CD14-positive monocyte (primary cell): ENCODE measurements around the gene TRIOBP. TPM values are rescaled to one million over a fixed set of nuclear protein-coding genes. Genes with fewer than 3 reads are reported as not detected.

Experiments used
- DNase-seq, 3 donors: peaks; one replicate each; pipeline ENCODE4 v3.0.0-alpha.2; 2011 to 2022
- H2AFZ ChIP-seq: 2 replicates; pipeline ENCODE4 v1.6.0; 2012; ENCODE audit warnings: mild to moderate bottlenecking, low read depth, low read length, inconsistent platforms; ENCODE audit not compliant: insufficient read depth, poor library complexity, severe bottlenecking
- H3K27ac ChIP-seq, 2 donors: 1 replicate in 1 of 2; 2 replicates in 1 of 2; pipeline ENCODE4 v1.5.1; 2012 to 2013; ENCODE audit warnings: low read length in 2 of 2, control low read depth in 1 of 2, inconsistent platforms in 1 of 2, low read depth in 1 of 2, mild to moderate bottlenecking in 1 of 2
- H3K27me3 ChIP-seq, 2 donors: one replicate each; pipeline versions ENCODE4 v1.6.0 to v1.6.1; 2011 to 2013; ENCODE audit warnings: low read length in 2 of 2; ENCODE audit not compliant: control insufficient read depth in 2 of 2, insufficient read depth in 2 of 2
- H3K36me3 ChIP-seq, 2 donors: replicated peaks in 1 of 2; 1 replicate in 1 of 2; 2 replicates in 1 of 2; pipeline versions ENCODE4 v1.5.1 to v1.6.1; 2012 to 2013; ENCODE audit warnings: low read length in 2 of 2, control low read depth in 1 of 2, inconsistent platforms in 1 of 2, mild to moderate bottlenecking in 1 of 2; ENCODE audit not compliant: insufficient read depth in 2 of 2, control insufficient read depth in 1 of 2
- H3K4me1 ChIP-seq, 2 donors: 1 replicate in 1 of 2; 2 replicates in 1 of 2; pipeline versions ENCODE4 v1.5.1 to v1.6.1; 2012 to 2013; ENCODE audit warnings: low read length in 2 of 2, control low read depth in 1 of 2, inconsistent platforms in 1 of 2, mild to moderate bottlenecking in 1 of 2, moderate library complexity in 1 of 2; ENCODE audit not compliant: insufficient read depth in 2 of 2, control insufficient read depth in 1 of 2
- H3K4me2 ChIP-seq: replicated peaks from 2 replicates; pipeline ENCODE3; 2012; ENCODE audit warnings: low read length, moderate library complexity, mild to moderate bottlenecking; ENCODE audit not compliant: poor library complexity, severe bottlenecking; ENCODE audit errors: extremely low read depth
- H3K4me3 ChIP-seq, 3 experiments: fragments of 200-600 bp in 1 of 3; sonication (generic) in 1 of 3; replicated peaks in 1 of 3; 1 replicate in 2 of 3; 2 replicates in 1 of 3; pipeline ENCODE4 v1.5.1; 2011 to 2013; ENCODE audit warnings: low read length in 3 of 3, mild to moderate bottlenecking in 3 of 3, control low read depth in 2 of 3, low read depth in 2 of 3, inconsistent platforms in 1 of 3, moderate library complexity in 1 of 3
- H3K79me2 ChIP-seq: 2 replicates; pipeline ENCODE4 v1.6.0; 2012; ENCODE audit warnings: mild to moderate bottlenecking, control low read depth, inconsistent platforms, low read length, moderate library complexity; ENCODE audit not compliant: insufficient read depth
- H3K9ac ChIP-seq: 2 replicates; pipeline ENCODE4 v1.6.0; 2017; ENCODE audit warnings: low read length, mild to moderate bottlenecking; ENCODE audit not compliant: insufficient read depth, poor library complexity, severe bottlenecking
- H3K9me3 ChIP-seq, 2 donors: replicated peaks in 1 of 2; 1 replicate in 1 of 2; 2 replicates in 1 of 2; pipeline versions ENCODE4 v1.5.1 to v1.6.1; 2012 to 2013; ENCODE audit warnings: low read length in 2 of 2, control low read depth in 1 of 2; ENCODE audit not compliant: control insufficient read depth in 1 of 2, insufficient read depth in 1 of 2
- H4K20me1 ChIP-seq: 2 replicates; pipeline ENCODE4 v1.6.0; 2012; ENCODE audit warnings: mild to moderate bottlenecking, low read length, control low read depth, moderate library complexity; ENCODE audit not compliant: insufficient read depth
- H3K27ac Mint-ChIP-seq, 7 donors: one replicate each; pipeline ENCODE4 v1.8.0; 2020; ENCODE audit warnings: mild to moderate bottlenecking in 7 of 7, mixed read lengths in 7 of 7, moderate library complexity in 6 of 7, inconsistent platforms in 2 of 7
- H3K27me3 Mint-ChIP-seq, 3 donors: one replicate each; pipeline ENCODE4 v1.8.0; 2021 to 2022; ENCODE audit warnings: low read depth in 3 of 3, mild to moderate bottlenecking in 3 of 3, mixed read lengths in 3 of 3, moderate library complexity in 3 of 3, inconsistent platforms in 1 of 3
- H3K36me3 Mint-ChIP-seq, 2 donors: one replicate each; pipeline ENCODE4 v1.8.0; 2020; ENCODE audit warnings: mixed read lengths in 2 of 2, inconsistent platforms in 1 of 2, mild to moderate bottlenecking in 1 of 2
- H3K4me1 Mint-ChIP-seq: one replicate; pipeline ENCODE4 v1.8.0; 2020; ENCODE audit warnings: mild to moderate bottlenecking, mixed read lengths
- H3K4me3 Mint-ChIP-seq, 2 donors: one replicate each; pipeline ENCODE4 v1.8.0; 2020; ENCODE audit warnings: mild to moderate bottlenecking in 2 of 2, mixed read lengths in 2 of 2, moderate library complexity in 1 of 2
- H3K9me3 Mint-ChIP-seq, 7 donors: one replicate each; pipeline ENCODE4 v1.8.0; 2020 to 2022; ENCODE audit warnings: mixed read lengths in 7 of 7, mild to moderate bottlenecking in 6 of 7, moderate library complexity in 6 of 7, inconsistent platforms in 2 of 7
- CTCF ChIP-seq: fragments of 200-600 bp; IDR thresholded peaks from one replicate; pipeline ENCODE4 v1.8.0; 2022; ENCODE audit warnings: antibody characterized with exemption, mild to moderate bottlenecking
- WGBS: methylation state at CpG from one replicate; pipeline ENCODE4 v1.1.5; 2013; ENCODE audit warnings: missing lambda C conversion rate; ENCODE audit not compliant: insufficient coverage; 5-methylcytosine and 5-hydroxymethylcytosine counted together
- intact Hi-C, 2 donors: fragments of 100-400 bp; cut with micrococcal nuclease; formaldehyde crosslinking; loops; one replicate each; pipeline versions ENCODE4 v1.15.0 to v1.15.1; 2023
- polyA plus RNA-seq, 3 donors: library from polyadenylated mRNA; depleted of rRNA in 1 of 3; unstranded in 2 of 3; stranded (reverse) in 1 of 3; fragments of 300-500 nt in 2 of 3; fragments of >200 nt in 1 of 3; fragmentation: Illumina TruSeq in 2 of 3; gene quantifications; 1 replicate in 2 of 3; 2 replicates in 1 of 3; pipeline ENCODE4 v1.2.3, GENCODE V29; 2012 to 2021

The TRIOBP gene
- polyA plus RNA-seq, 3 donors, result 43.0 to 46.6 (median 44.7) TPM

GRCh38 chr22:37759281-37759680 is 62.4 kb downstream of the TRIOBP start:
- Histone ChIP-seq H3K9ac (no peak overlapping the region), H3K36me3 (peaks cover 88 to 98% of the 10 kb centered on the region in 2 donors), H4K20me1 (peaks cover 79% of the 10 kb centered on the region), H3K27ac (peak overlapping the region in 1 of 2 donors; percentile 28), H2AFZ (no peak overlapping the region), H3K79me2 (peaks cover 8% of the 10 kb centered on the region), H3K4me3 (no peak overlapping the region), H3K4me2 (no peak overlapping the region), H3K27me3 (no peaks in the 10 kb centered on the region), H3K4me1 (no peaks in the 10 kb centered on the region), H3K9me3 (no peaks in the 10 kb centered on the region)
- no peaks in the 10 kb centered on the region for H3K4me1 Mint-ChIP-seq
- peak overlapping the region in 2 of 7 donors; percentile 48 to 62 for H3K27ac Mint-ChIP-seq
- H3K27me3 Mint-ChIP-seq, result peaks cover 0 to 3% (median 0%) of the 10 kb centered on the region in 3 donors
- intact Hi-C loops, result no loop called here
- no peaks in the 10 kb centered on the region for H3K9me3 Mint-ChIP-seq
- no peak for DNase-seq
- peaks cover 72 to 95% of the 10 kb centered on the region in 2 donors for H3K36me3 Mint-ChIP-seq
- H3K4me3 Mint-ChIP-seq, result no peak overlapping the region
- no peak for TF ChIP-seq CTCF
- 90% methylated on average over 7 of the region's 11 CpGs for WGBS

GRCh38 chr22:37760152-37760551 is 63.3 kb downstream of the TRIOBP start:
- H3K4me1 Mint-ChIP-seq, result no peaks in the 10 kb centered on the region
- Histone ChIP-seq H4K20me1 (peaks cover 74% of the 10 kb centered on the region), H3K9me3 (no peaks in the 10 kb centered on the region), H3K27ac (no peak overlapping the region), H3K4me2 (no peak overlapping the region), H3K4me1 (no peaks in the 10 kb centered on the region), H3K27me3 (no peaks in the 10 kb centered on the region), H3K4me3 (no peak overlapping the region), H3K79me2 (peaks cover 4% of the 10 kb centered on the region), H3K9ac (no peak overlapping the region), H2AFZ (no peak overlapping the region), H3K36me3 (peaks cover 85 to 98% of the 10 kb centered on the region in 2 donors)
- DNase-seq, result no peak
- intact Hi-C loops, result no loop called here
- WGBS, result no CpG with 5 or more reads among the region's 3 CpGs
- H3K27ac Mint-ChIP-seq, result no peak overlapping the region
- peaks cover 71 to 95% of the 10 kb centered on the region in 2 donors for H3K36me3 Mint-ChIP-seq
- H3K9me3 Mint-ChIP-seq, result no peaks in the 10 kb centered on the region
- peaks cover 0 to 1% (median 0%) of the 10 kb centered on the region in 3 donors for H3K27me3 Mint-ChIP-seq
- TF ChIP-seq CTCF, result no peak
- H3K4me3 Mint-ChIP-seq, result no peak overlapping the region
